HG03432 (cell line): Measurements from ENCODE around the gene PTCH1.

Experiments
- ATAC-seq: cut with Tn5 transposase; IDR thresholded peaks from one replicate; pipeline ENCODE4 v1.9.1; 2021; ENCODE audit warnings: mild to moderate bottlenecking, moderate library complexity; ENCODE audit not compliant: unreplicated experiment

PTCH1 gene

DNA sequence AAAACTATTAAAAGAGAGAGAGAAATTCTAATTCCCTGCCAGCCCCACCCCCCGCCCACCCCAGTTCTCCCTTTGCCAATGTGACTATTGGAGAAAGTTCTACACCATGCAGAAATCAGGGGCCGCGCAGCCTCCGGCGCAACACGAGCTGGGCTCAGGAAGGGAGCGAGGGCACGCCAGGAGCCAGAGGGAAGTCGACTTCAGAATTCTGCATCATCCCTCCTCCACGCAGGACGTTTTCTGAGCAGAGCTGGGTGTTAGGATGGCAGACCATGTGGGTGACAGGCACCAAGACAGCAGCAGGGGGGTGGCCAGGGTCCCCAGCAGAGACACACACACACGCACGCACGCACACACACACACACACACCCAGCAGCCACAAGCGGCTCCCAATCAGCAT lies 72.6 kb downstream of the PTCH1 start:
- no peak for ATAC-seq

DNA sequence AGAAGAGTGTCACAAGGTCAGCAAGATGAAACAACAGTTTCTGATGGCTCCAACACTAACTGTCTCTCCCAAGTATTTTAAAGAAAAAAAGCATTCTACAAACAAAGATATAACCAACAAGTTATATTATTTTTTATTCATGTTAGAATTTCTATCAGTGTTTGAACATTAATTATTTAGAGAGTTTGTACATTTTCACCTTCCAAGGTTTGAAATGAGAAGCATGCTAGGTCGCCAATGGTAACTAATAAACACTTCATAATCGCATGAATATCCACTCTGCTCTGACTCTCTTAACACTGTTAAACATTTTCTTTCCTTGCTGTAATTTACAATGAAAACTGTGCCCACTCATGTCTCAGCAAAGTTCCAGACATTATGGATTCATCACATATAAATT lies 73.5 kb downstream of the PTCH1 start:
- no peak for ATAC-seq

DNA sequence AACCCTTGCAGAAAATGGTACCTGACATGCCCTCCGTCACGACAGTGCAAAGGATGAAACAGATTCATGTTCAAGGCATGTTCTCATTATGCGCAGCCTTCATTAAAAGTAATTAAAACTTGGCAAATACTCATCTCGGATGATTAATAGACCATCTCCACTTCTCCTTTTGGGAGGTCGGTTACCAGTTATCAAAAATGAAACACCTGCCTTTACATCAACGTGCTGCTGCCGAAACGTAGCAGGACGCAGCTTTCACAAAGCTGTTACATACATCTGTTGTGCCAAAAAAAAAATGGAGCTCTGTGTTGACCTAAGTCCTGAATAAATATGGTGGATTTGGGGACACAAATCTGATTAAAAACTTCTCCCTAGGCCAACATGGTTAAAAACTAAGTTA lies 75.7 kb downstream of the PTCH1 start:
- no peak for ATAC-seq

DNA sequence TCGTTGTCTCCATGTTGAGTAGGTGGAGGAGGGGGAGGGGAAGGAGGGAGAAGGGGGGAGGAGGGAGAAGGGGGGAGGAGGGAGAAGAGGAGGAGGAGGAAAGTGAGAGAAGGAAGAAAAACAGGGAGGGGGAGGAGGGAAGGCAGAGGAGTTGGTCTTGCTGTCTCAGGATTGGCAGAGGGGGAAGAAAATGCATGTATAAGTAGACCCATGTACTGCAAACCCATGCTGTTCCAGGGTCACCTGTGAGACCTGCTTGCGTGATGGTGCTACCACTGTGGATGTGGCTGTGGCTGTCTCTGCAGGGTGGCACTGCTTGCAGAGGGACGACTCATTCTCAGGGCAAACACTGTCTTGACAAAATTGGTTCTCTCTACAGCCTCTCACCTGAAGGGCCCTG lies 76.3 kb downstream of the PTCH1 start:
- ATAC-seq, result no peak

DNA sequence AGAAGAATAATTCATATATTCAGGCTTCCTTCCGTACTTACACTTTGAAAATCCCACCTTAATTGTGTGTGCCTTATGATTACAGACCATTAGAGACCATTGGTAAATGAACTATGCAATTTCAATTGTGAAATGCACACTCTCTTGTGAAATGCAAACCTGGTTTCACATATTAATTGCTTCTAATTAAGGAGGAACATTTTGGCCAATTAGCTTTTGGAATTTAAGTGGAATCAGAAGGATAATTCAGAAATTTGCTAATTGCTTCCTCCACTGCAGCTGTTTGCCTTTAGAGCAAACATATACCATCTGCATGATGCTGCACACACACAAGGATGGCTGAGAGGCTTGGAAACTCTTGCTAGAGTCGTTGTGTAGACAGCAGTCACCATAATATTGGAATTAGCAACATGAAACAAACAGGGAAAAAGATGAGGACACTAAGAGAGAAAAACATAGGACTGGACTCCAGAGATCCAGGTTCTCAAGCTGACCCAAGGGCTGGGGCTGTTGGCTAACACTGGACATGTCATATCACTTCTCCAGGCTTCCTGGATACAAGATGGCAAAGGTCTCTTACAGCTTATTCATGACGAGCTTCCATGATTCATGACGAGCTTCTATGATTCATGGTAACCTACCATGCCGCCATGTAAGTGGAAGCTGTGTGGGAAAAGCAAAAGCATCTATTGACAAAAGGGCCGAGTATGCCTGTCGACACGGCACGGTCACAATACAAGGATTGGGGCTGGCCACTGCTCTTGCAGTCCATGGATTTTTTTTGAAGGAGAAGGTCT lies 78.0 kb downstream of the PTCH1 start:
- no peak for ATAC-seq

DNA sequence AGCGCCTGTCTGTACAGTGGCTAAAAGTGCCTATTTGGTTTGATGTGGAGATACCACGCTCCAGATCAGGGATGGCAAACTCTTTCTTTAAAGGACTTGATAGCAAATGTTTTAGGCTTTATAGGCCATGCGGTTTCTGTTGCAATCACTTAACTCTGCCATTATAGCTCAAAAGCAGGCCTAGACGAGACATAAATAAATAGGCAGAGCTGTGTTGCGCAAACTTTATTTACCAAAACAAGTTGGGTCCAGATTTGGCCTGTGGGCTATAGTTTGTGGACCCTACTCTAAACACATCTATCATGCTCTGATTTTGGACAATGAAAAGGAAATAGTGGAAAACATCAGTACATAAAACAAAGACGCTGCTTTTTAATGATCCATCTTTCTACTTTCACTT lies 79.2 kb downstream of the PTCH1 start:
- ATAC-seq, result no peak

DNA sequence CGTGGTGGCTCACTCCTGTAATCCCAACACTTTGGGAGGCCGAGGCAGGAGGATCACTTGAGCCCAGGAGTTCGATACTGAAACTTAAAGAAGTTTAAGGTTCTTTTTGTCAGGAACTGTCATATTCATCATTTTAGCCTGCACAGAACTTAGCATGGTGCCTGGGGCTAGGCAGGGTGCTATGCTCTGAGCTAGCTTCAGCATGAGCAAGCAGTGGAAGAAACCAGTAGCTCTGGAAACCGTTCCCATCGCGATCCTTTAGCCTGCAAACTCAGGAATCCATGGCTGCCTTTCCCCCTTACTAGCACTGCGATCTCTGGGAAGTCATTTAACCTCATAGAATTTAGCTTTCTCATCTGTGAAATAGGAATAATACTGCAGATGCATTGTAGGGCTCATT lies 80.4 kb downstream of the PTCH1 start:
- no peak for ATAC-seq

DNA sequence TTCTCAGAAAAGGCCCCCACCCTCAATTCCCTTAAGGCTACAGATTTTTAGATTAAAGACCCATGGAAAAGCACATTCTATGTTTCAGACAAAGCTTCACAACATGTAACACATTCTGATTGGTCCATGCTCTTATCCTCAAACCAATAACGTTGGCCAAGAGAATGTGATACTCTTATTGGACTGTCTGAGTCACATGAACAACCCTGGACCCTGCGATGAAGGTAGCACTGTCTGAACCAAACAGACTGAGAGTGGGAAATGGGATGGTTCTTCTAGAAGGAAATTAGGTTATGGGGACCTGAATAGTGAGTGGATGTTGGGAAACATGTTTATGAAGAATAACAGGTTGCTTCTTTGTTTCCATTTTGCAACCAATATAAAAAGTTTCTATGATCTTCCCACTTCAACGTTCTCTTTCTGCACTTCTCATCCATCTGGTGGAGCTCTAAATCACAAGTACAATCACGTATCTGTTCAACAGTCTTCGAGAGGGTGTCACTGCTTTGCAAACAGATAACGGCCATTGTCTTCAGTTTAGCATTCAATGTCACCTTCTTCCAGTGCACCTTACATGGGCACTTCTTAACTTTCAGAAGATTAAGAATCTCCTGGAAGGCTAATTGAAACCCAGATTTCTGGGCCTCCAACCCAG lies 81.6 kb downstream of the PTCH1 start:
- no peak for ATAC-seq

DNA sequence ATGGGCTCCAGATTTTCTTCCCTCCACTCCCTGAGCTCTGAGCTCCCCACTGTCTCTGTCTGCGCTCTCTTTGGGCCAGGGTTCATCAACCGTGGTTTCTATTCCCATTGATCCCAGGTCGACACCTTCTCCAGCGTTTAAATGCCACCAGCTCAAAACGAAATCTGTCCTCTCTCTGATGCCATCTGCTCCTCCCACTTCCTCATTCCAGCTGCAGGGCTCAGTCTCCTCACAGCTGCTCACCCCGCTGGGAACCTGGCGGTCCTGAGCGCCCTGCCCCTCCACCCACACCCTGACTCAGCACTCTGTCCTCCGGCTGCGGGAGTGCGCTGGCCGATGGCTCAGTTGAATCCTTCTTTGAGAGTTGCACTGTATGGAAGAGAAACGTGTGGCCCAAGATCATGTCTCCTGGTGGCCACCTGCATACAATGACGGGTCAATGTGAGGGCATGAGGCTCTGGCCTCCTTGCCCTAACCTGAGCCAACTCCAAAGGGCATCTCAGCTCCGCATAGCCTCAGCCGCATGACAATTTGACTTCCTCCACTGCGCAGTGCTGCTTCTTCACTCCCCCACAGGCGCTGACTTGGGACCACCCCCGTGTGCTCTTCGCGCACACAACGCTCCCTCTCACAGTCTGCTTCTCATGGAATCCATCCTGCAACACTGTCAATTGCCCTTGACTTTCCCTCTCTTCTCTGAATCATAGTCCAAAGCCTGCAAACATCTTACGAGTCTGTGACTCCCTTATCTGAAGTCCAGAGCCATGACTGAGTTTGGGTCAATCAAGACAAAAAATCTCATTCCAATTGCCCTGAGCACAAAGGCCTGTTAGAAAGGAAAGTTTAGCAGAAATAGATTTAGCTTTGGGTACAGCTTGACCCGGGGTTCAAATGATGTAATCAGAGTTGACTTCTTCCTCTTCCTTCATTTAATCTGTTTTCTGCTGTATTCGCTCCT lies 82.4 kb downstream of the PTCH1 start:
- no peak for ATAC-seq

DNA sequence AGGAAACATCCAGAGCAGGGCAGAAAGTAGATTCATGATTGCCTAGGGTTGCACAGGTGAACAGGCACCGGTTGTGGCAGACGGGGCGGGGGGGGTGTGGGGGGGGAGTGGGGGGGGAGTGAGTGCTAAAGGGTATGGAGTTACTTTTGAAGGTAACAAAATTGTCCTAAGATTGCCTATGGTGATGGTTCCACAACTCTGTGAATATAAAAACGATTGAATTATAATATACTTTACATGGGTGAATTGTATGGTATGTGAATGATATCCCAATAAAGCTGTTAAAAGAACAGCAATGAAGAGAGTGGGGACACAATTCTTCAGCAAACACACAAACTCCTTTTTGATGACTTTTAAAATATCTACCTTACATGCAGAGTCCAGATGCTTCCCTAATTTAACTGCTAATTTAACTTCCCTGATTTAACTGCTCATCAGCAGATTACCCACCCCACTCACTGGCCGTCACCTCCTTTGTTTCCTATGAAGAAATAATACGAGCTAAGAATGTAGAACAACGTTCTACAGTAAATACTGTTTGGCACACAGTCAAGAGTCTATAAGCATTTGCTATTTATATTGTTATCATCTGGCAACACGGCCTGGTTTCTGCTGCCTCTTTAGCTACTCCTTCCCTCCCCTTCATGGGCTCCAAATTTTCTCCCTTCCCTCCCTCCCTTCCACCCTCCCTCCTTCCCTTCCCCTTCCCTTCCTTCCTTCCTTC lies 83.5 kb downstream of the PTCH1 start:
- ATAC-seq, result no peak

DNA sequence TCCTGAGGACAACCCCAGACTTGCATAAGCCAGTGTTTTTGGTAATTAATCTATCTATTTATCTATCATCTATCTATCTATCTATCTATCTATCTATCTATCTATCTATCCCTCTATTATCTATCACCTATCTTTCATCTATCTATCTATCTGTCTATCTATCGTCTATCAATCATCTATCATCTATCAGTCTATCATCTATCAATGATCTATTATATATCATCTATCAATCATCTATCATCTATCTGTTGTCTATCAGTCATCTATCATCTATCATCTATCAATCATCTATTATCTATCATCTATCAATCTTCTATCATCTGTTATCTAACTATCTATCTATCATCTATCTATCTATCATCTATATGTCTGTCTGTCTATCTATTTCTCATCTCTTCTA lies 85.5 kb downstream of the PTCH1 start:
- no peak for ATAC-seq

DNA sequence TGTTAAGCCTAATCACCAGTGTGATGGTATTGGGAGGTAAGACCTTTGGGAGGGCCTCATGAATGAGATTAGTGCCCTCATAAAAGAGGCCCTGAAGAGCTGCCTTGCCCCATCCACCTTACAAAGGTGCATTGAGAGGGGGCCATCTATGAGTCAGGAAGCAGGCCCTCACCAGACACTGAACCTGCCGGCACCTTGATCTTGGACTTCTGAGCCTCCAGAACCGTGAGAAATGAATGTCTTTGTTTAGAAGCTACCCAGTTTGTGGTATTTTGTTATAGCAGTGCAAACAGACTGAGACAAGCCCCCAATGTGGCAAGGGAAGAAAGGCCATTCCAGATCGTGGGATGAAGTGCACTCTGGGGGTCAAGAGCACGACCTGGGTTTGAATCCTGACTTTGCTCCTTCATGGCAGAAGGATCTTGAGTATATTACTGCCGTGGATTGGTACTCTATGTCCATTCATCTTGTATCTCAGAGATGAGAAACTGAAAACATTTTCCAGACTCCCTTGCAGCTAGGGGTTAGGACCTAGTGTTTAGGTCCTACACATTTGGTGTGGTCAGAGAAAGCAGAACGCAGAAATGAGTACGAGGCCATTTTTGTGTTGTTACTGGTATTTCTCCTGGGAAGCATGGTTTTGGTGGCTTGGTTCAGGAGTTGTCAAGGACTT lies 86.7 kb downstream of the PTCH1 start:
- no peak for ATAC-seq

DNA sequence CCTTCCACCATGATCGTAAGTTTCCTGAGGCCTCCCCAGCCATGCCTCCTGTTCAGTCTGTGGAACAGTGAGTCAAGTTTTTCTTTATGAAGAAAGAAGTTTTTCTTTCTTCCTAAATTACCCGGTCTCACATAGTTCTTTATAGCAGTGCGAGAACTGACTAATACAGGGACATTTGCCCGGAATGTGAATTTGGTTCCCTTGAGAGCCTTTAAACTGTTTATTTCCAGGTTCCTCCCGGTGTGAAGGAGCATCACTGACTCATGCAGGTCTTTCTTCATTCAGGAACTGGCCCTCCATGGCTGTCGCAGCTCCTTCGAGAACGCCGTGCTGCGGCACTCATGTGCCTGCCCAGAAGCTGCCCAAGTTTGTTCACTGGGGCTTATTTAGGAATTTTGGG lies 87.7 kb downstream of the PTCH1 start:
- ATAC-seq, result no peak

DNA sequence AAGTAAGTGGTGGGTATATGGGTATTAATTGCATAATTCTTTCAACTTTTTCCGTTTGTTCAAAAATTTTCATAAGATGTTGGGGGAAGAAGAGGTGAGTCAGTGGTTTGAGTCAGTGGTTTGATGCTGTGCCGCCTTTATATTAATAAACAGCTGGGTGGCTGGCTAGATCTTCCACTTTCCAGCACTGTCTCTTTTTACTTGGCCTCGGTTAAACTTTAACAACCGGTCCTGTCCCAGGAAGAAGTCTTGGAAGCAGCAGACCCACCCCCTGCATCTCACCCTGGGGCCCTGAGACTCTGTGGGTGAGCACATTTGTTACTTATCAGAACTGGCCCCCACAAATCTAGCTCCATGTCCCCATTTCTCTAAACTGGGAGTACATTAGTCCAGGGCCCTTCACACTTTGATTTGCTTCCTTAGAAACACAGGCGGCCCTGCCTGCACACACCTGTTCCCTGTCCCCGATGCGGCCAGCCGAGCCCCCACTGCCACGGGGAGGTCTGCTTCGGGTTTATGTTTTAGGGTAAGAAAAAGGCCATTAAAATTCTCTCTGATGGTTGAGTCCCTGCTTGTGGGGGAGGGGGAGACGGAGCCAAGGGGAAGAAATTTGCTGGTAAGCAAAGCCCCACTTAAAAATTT lies 90.7 kb downstream of the PTCH1 start:
- no peak for ATAC-seq

DNA sequence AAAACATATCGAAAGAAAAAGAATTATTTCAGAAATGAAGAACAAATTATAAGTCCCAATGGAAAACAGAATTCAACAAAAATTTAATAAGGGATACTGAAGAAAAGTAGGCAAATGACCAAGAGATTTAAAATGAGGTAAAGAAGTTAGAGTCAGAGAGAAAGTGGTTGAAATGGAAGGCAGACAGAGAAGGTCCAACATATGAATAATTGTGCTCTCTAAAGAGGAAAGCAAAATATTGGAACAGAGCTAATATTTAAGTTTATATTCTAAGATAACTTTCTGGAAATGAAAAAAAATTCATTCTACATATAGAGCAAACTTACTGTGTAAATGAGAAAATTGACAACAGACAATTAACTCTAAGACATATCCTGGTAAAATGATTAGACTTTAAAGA lies 94.1 kb downstream of the PTCH1 start:
- no peak for ATAC-seq

DNA sequence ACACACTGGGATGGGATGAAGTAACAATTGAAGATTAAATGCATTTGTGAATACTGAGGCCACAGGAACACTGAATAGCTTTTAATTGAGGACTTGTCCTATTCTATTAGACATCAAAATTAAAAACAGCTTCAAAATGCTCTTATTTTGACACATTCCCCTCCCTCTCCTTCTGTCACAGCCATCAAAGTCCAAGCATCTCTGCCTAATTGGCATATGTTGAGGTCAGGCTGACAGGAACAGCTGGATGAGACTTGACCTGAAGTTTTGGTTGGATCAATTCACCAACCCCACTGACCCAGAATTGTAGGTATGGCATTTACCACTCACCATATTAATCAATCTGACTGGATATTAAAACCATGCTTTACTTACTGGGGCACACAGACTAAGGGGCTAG lies 96.3 kb downstream of the PTCH1 start:
- no peak for ATAC-seq

DNA sequence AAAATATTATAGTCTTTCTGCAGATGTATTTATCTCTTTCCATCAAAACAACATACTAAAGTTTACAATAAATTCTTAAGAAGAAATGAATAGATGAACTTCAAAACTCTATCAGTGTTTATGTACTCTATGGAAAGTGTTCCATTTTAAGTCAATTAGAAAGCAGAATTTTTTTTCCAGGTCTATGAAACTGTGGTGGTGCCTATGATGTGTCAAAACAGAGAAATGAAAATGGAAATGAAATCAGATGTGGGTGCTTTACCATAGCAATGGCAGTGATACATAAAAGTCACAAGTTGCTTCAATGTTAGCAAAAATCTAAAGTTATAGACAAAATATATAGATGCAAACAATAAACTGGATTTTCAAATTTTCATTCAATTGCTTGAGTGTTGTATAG lies 97.3 kb downstream of the PTCH1 start:
- ATAC-seq, result no peak

DNA sequence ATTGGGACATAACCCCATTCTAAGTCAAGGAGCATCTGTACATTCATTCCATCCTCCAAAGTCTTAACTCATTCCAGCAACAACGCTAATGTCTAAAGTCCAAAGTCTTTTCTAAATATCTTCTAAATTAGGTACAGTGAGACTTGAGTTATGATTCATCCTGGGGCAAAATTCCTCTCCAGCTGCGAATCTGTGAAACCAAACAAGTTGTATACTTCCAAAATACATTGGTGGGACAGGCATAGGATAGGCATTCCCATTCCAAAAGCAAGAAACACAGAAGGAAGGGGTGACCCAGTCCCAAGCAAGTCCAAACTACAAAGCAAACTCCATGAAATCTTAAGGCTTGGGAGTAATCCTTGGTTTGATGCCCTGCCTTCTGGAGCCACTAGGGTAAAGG lies 101.6 kb downstream of the PTCH1 start:
- ATAC-seq, result no peak

DNA sequence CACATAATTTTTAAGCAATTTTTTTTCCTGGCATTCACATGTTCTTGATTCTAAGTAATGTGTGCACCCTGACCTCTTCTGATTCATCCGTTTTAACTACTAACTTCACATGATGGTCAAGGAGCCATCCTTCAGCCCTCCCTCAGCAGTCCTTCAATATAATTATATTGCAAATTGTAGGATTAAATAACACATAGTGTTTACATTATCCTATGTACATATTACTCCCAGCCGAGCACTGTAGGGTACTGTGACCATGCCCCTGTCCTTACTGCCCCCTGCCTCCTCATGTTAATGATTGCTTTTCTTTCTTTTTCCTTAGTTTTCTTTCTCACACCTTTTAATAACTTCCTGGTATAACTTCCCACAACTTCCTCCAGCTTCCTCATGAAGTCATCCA lies 103.0 kb downstream of the PTCH1 start:
- no peak for ATAC-seq
